HepG2 (cell line): ENCODE measurements around the gene LIG4. TPM values are rescaled to one million over a fixed set of nuclear protein-coding genes. Genes with fewer than 3 reads are reported as not detected.

Source experiments
- ATAC-seq: fragments of 200-7000 bp; cut with Tn5 transposase; 3 replicates; pipeline ENCODE4 v1.9.1; 2020; ENCODE audit warnings: mild to moderate bottlenecking, moderate library complexity
- BruUV-seq: library from RNA; stranded (reverse); fragments of 400-500 nt; replicated peaks from 2 replicates; lab custom pipeline; 2021; lab: Mats Ljungman, UMichigan
- CTCF ChIA-PET: fragments of 300-600 bp; formaldehyde crosslinking; extraction: SDS; loops from one replicate; lab custom pipeline; 2021; ENCODE audit warnings: low total read pairs, inconsistent platforms, low intra/inter-chr PET ratio; lab: Yijun Ruan, JAX
- POLR2A ChIA-PET: fragments of 350-600 bp; sonication (Branson Sonifier 250); formaldehyde crosslinking; loops from one replicate; lab custom pipeline; 2020; ENCODE audit warnings: antibody characterized with exemption, inconsistent platforms; lab: Yijun Ruan, JAX
- DNase-seq: peaks from one replicate; pipeline ENCODE4 v3.0.0-alpha.2; 2015; ENCODE audit warnings: low spot score
- FAIRE-seq: peaks from 3 replicates; lab custom pipeline; 2011; peaks lifted over from hg19 to GRCh38; lab: Jason Lieb, UNC
- H2AFZ ChIP-seq: one replicate; pipeline ENCODE4 v1.6.1; 2011; ENCODE audit warnings: low read length, inconsistent platforms
- H3K27ac ChIP-seq: fragments of 300-600 bp; 3 replicates; pipeline ENCODE4 v1.8.0; 2011; ENCODE audit warnings: mixed run types, mild to moderate bottlenecking, mixed read lengths, low read length, inconsistent platforms; ENCODE audit not compliant: insufficient read depth; ENCODE audit errors: extremely low read length
- H3K27me3 ChIP-seq, 2 experiments: fragments of 200-600 bp in 1 of 2; 2 replicates in 1 of 2; 3 replicates in 1 of 2; pipeline versions ENCODE4 v1.6.0 to v1.8.0; 2011; ENCODE audit warnings: low read length in 2 of 2, mild to moderate bottlenecking in 2 of 2, moderate library complexity in 2 of 2, inconsistent platforms in 1 of 2; ENCODE audit not compliant: insufficient read depth in 2 of 2, control insufficient read depth in 1 of 2
- H3K36me3 ChIP-seq, 2 experiments: fragments of 200-600 bp in 1 of 2; replicated peaks in 1 of 2; 2 replicates in 1 of 2; 3 replicates in 1 of 2; pipeline versions ENCODE4 v1.5.1 to v1.8.0; 2011; ENCODE audit warnings: low read length in 2 of 2, inconsistent platforms in 1 of 2; ENCODE audit not compliant: insufficient read depth in 2 of 2, control insufficient read depth in 1 of 2
- H3K4me1 ChIP-seq: 2 replicates; pipeline ENCODE4 v1.5.1; 2012; ENCODE audit warnings: low read length, inconsistent platforms; ENCODE audit not compliant: insufficient read depth
- H3K4me2 ChIP-seq: 2 replicates; pipeline ENCODE4 v1.6.0; 2011; ENCODE audit warnings: low read depth, low read length, inconsistent platforms
- H3K4me3 ChIP-seq, 3 experiments: fragments of 200-600 bp in 1 of 3; sonication (generic), shearing (Covaris generic) in 1 of 3; replicated peaks in 1 of 3; 2 replicates each; pipeline ENCODE4 v1.5.1; 2011 to 2016; ENCODE audit warnings: low read length in 3 of 3, inconsistent platforms in 2 of 3, low read depth in 2 of 3, mild to moderate bottlenecking in 2 of 3, control low read depth in 1 of 3, mixed read lengths in 1 of 3; ENCODE audit not compliant: insufficient read depth in 1 of 3
- H3K79me2 ChIP-seq: one replicate; pipeline ENCODE4 v1.6.1; 2011; ENCODE audit warnings: low read length, inconsistent platforms; ENCODE audit not compliant: insufficient read depth
- H3K9ac ChIP-seq: 2 replicates; pipeline ENCODE4 v1.6.0; 2011; ENCODE audit warnings: mild to moderate bottlenecking, low read depth, low read length, inconsistent platforms; ENCODE audit not compliant: insufficient read depth
- H3K9me3 ChIP-seq: 2 replicates; pipeline ENCODE4 v1.5.1; 2012; ENCODE audit warnings: mild to moderate bottlenecking, low read length
- H4K20me1 ChIP-seq: 2 replicates; pipeline ENCODE4 v1.6.0; 2011; ENCODE audit warnings: inconsistent platforms, mild to moderate bottlenecking, low read length, moderate library complexity; ENCODE audit not compliant: insufficient read depth
- EEA1 ChIP-seq: sonication (generic); formaldehyde crosslinking; IDR thresholded peaks from 2 replicates; pipeline ENCODE4 v1.5.1; 2020; ENCODE audit warnings: mild to moderate bottlenecking, missing genetic modification reagents, borderline replicate concordance
- GATA4 ChIP-seq: sonication (generic); IDR thresholded peaks from 2 replicates; pipeline ENCODE4 v1.6.1; 2016; ENCODE audit warnings: antibody characterized with exemption, low read depth, borderline replicate concordance
- HOXA7 ChIP-seq: sonication (generic); formaldehyde crosslinking; IDR thresholded peaks from 2 replicates; pipeline ENCODE4 v1.8.1; 2022; ENCODE audit warnings: mild to moderate bottlenecking, missing genetic modification reagents, moderate library complexity
- KAT7 ChIP-seq: IDR thresholded peaks from 2 replicates; pipeline ENCODE4 v1.6.1; 2018; ENCODE audit warnings: borderline replicate concordance, missing compliant biosample characterization
- POGK ChIP-seq: sonication (generic); formaldehyde crosslinking; conservative IDR thresholded peaks from 2 replicates; pipeline ENCODE4 v1.8.0; 2022; ENCODE audit warnings: mild to moderate bottlenecking, moderate library complexity, missing genetic modification reagents
- RCOR2 ChIP-seq: IDR thresholded peaks from 2 replicates; pipeline ENCODE4 v1.6.1; 2016; ENCODE audit warnings: missing biosample characterization, missing genetic modification reagents
- ZFP36 ChIP-seq: fragments of 150-350 bp; IDR thresholded peaks from 2 replicates; pipeline ENCODE4 v1.6.1; 2018; ENCODE audit warnings: borderline replicate concordance, low read length, low read depth; ENCODE audit not compliant: partially characterized antibody
- WGBS: methylation state at CpG from one replicate; pipeline ENCODE4 v1.1.6; 2017; ENCODE audit warnings: low lambda C conversion rate; 5-methylcytosine and 5-hydroxymethylcytosine counted together
- in situ Hi-C: cut with HindIII; loops from 2 replicates; pipeline ENCODE4 v1.10.0; 2017; ENCODE audit warnings: low pct_unique_long_range_greater_than_20kb; ENCODE audit not compliant: extremely low pct_ligation_motif_present
- intact Hi-C: fragments of 100-400 bp; cut with micrococcal nuclease; formaldehyde crosslinking; loops from one replicate; pipeline ENCODE4 v1.10.0; 2022; ENCODE audit not compliant: unreplicated experiment
- polyA plus RNA-seq, 8 experiments: library from polyadenylated mRNA; depleted of rRNA in 3 of 8; stranded (reverse) in 7 of 8; unstranded in 1 of 8; fragments of >200 nt; fragmentation: Illumina TruSeq in 4 of 8; extraction: Trizol in 4 of 8; gene quantifications; 2 replicates each; pipeline versions ENCODE4 v1.2.1 to v1.2.3, GENCODE V29; 2011 to 2016; ENCODE audit warnings: low read depth in 4 of 8, missing spikeins in 1 of 8, mixed read lengths in 1 of 8; ENCODE audit not compliant: insufficient read depth in 1 of 8
- total RNA-seq, 5 experiments: library from RNA; depleted of rRNA; stranded (reverse); fragments of >200 nt; fragmentation: Illumina TruSeq; extraction: Trizol; gene quantifications; 2 replicates each; pipeline ENCODE4 v1.2.3, GENCODE V29; 2016; ENCODE audit warnings: low read depth in 1 of 5

Gene LIG4
- total and polyA plus RNA-seq, 2 of the 13 experiments (the other 11 are each of a cell fraction or from before 2014, with no cell fraction given) = 4.0 to 4.5 TPM

GRCh38 chr13:108168929-108169328 lies 46.4 kb downstream of the LIG4 start (continued):
- TF ChIP-seq RCOR2 (CRISPR knock-in tag) (no peak), POGK (CRISPR knock-in tag) (no peak), ZFP36 (no peak)
- TF ChIP-seq, all 625 proteins: peak for 0

GRCh38 chr13:108166078-108166477 lies 49.3 kb downstream of the LIG4 start:
- FAIRE-seq (no peak), ATAC-seq (no peak), DNase-seq (no peak)
- no peak overlapping the region for H3K4me2 ChIP-seq
- TF ChIP-seq EEA1 (CRISPR knock-in tag) (no peak), KAT7 (CRISPR knock-in tag) (no peak), HOXA7 (CRISPR knock-in tag) (no peak), GATA4 (no peak)
- intact Hi-C loops = no loop called here
- no peak overlapping the region for H2AFZ ChIP-seq
- no peak overlapping the region for H3K4me3 ChIP-seq
- CTCF ChIA-PET = no interaction called here
- POLR2A ChIA-PET = no interaction called here
- H3K9ac ChIP-seq = no peak overlapping the region
- H3K79me2 ChIP-seq = no peaks in the 10 kb centered on the region
- H3K27me3 ChIP-seq = no peaks in the 10 kb centered on the region
- no peaks in the 10 kb centered on the region for H4K20me1 ChIP-seq
- H3K4me1 ChIP-seq = no peaks in the 10 kb centered on the region
- no peaks in the 10 kb centered on the region for H3K9me3 ChIP-seq
- H3K27ac ChIP-seq = no peak overlapping the region
- in situ Hi-C loops = no loop called here
- 12% methylated on average over 3 of the region's 3 CpGs for WGBS
- no peaks in the 10 kb centered on the region for H3K36me3 ChIP-seq
- no TSS peak for BruUV-seq
